ENCODE measurements around the gene C2orf80. TPM values are rescaled to one million over a fixed set of nuclear protein-coding genes. Genes with fewer than 3 reads are reported as not detected.
"Not testable (repeated sequence)": the region's sequence is repeated elsewhere in the genome, so short reads cannot be mapped to it uniquely, and the experiment has no call there.

Gene C2orf80
- total RNA-seq, 1 donor from 2014 or later, result not detected

DNA sequence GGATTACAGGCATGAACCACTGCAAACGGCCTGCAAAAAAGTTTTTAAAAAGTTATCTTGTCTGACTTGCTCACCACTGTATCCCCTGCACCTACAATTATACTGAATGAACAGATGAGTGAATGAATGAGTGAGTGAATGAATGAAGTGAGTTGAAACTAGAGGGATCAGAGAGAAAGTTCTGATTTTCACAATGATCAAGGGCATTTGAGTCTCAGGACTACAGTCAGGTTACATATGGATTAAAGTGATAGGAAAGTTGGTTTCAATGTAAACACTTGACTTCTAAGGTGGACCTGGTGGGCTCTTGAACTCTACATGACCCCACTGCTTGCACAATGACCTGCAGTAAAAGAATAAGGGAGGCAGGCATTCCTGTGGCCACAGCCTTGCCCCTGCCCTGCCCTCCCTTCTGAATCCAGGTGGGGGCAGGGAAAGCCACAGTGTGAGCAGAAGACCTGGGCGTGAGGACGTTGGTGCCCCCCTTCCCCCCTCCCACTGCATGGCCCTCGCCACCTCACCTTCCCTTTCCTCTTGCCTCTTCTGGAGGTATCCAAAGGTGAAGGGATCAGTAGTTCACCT lies 10.7 kb downstream of the C2orf80 start:
- DNase-seq (ENCODE audit: low spot score), result no peak

- DNase-seq (ENCODE audit: low spot score), result no peak
Observed at GRCh38 chr2:208175840-208176153, 14.0 kb downstream of the C2orf80 start.

DNA sequence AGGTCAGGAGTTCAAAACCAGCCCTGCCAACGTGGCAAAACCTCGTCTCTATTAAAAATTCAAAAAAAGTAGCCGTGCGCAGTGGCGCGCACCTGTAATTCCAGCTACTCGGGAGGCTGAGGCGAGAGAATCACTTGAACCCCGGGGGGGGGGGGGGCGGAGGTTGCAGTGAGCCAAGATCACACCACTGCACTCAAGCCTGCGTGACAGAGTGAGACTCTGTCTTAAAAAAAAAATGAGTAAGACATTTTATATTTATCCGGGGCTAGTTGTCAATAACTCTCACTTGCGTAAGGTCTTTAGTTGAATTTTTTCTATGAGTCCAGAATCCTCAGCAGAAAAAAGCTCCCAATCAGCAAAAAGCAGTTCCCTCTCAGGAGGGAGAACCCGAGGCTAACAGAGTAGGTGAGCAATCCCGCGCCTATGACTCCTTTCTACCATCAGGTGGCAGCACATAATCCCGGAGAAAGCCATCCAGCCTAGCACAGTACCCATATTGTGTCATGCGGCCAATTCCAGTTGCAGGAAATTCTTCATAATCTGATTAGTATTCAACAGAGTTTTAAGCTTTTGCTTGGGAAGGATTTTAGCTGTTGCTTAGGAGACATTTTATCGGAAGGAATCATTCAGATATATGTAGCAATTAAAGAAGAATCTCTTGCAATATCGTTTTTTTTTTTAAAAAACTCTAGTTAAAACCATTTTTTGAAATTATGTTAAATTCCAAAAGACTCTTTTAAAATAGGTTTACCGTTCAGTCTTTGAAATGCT lies 14.6 kb downstream of the C2orf80 start:
- peak; percentile 91 for DNase-seq (ENCODE audit: low spot score)

GRCh38 chr2:208174144-208174543 lies 15.7 kb downstream of the C2orf80 start:
- no peak for DNase-seq (ENCODE audit: low spot score)

DNA sequence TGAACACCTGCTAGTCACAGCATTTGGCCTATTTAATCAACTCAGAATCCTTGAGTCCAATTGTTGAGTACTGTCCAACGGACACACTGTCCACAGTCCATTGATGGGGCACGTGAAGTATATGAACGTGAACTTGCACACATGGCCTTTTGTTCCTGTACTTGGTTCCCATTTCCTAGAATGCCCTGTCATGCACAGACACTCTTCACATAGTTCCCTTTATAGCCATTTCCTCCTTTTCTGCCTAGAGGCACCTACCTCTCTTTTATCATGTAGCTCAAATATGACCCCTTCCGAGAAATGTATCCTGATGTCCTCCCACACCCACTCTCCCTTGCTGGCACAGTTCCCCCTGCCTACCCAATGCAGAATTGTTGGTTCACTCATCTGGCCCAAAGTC lies 17.7 kb downstream of the C2orf80 start:
- no peak for DNase-seq (ENCODE audit: low spot score)

DNA sequence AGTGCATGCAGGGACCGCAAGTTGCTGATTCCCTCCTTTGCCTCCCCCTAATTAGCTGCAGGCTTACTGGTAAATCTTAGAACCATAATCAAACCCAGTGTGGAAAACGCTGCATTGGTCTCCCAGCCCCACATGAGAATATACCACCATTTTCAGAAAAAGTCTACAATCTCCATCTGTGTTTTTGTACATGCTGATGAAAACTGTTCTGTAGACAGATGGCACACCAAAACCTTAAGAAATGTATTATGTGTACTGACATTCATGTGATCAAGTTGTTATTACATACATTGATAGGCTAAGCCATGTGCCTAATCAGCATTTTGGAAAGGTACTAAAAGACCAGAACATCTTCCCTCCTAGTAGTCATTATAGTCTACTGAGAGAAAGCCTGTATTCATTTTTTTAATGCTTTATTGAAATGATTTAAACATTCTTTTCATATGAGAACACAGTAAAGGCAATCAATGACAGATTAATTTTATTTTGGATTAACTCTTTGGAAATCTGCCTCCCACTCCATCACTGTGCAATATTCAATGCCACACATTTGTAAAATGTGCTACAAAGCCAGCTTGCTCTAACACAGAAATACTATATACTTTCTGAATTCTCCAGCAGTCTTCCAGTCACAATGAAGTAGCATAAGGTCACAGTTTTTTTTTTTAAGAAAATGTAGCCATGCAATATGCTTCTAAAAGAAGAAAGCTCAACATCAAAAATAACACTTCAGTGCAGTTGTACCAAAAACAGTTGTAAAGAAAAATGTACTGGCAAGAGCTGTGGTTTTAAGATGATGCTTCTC lies 24.7 kb downstream of the C2orf80 start:
- no peak for DNase-seq (ENCODE audit: low spot score)

GRCh38 chr2:208163489-208163888 lies 26.3 kb downstream of the C2orf80 start, which contains the start of gene CRYGA:
Gene CRYGA, minus strand, starts transcription at chr2:208163589. Its CDS starts 33 bp downstream, at chr2:208163556.
- DNase-seq (ENCODE audit: low spot score), result no peak

GRCh38 chr2:208156439-208156838 lies 33.4 kb downstream of the C2orf80 start:
- no peak for DNase-seq (ENCODE audit: low spot score)

DNA sequence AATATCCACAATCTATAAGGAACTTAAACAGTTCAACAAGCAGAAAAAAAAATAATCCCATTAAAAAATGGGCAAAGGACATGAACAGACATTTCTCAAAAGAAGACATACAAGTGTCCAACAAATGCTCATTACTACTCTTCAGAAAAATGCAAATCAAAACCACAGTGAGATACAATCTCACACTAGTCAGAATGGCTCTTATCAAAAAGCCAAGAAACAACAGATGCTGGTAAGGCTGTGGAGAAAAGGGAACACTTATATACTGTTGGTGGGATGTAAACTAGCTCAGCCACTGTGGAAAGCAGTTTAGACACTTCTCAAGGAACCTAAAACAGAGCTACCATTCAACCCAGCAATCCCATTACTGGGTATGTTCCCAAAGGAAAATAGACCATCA lies 36.7 kb downstream of the C2orf80 start:
- DNase-seq (ENCODE audit: low spot score), result no peak

- no peak for DNase-seq (ENCODE audit: low spot score)
Observed at GRCh38 chr2:208150956-208151355, 38.9 kb downstream of the C2orf80 start.

GRCh38 chr2:208150094-208150493 lies 39.7 kb downstream of the C2orf80 start:
- no peak for DNase-seq (ENCODE audit: low spot score)

DNA sequence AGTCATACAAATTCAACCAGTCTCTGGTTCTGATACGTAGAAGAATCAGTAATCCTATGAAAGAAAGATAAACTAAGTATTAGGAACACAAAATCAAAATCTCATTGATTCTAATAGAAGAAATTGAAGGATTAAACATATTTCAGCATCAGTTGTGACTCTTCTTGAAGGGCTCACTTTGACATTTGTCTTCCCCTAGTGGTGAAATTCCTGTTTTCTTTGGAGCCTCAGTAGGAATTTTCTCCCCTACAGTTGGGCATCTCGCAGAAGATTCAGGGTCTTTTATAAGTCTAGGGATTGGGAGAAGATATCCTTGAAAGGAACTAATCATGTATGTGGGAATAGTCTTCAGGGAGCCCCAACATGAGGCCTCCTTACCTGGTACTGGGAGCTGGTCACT lies 41.0 kb downstream of the C2orf80 start:
- DNase-seq (ENCODE audit: low spot score), result no peak

GRCh38 chr2:208147759-208148158 lies 42.1 kb downstream of the C2orf80 start:
- DNase-seq (ENCODE audit: low spot score), result no peak

DNA sequence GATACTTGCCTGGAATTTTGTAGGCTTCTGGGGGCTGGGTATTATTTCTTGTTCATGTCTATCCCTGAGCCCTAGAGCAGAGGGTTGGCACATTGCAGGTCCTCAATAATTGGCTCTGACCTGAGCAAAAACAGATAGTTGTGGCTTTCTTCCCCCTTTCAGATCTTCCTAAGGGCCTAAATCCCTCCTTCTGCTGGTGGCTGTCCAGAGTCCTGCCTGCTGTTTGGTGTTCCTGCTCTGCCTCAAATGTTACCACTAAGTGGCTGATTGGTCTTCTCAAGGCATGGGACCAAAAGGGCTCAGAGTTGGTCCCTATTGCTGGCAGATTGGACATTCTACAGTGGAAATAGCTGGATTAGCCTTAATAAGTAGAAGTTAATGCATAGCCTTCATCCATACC lies 42.8 kb downstream of the C2orf80 start:
- no peak for DNase-seq (ENCODE audit: low spot score)

GRCh38 chr2:208146006-208146405 lies 43.8 kb downstream of the C2orf80 start, which contains the start of gene CRYGB:
Gene CRYGB, minus strand, starts transcription at chr2:208146158. Its CDS starts 38 bp downstream, at chr2:208146120.
- DNase-seq (ENCODE audit: low spot score), result no peak

DNA sequence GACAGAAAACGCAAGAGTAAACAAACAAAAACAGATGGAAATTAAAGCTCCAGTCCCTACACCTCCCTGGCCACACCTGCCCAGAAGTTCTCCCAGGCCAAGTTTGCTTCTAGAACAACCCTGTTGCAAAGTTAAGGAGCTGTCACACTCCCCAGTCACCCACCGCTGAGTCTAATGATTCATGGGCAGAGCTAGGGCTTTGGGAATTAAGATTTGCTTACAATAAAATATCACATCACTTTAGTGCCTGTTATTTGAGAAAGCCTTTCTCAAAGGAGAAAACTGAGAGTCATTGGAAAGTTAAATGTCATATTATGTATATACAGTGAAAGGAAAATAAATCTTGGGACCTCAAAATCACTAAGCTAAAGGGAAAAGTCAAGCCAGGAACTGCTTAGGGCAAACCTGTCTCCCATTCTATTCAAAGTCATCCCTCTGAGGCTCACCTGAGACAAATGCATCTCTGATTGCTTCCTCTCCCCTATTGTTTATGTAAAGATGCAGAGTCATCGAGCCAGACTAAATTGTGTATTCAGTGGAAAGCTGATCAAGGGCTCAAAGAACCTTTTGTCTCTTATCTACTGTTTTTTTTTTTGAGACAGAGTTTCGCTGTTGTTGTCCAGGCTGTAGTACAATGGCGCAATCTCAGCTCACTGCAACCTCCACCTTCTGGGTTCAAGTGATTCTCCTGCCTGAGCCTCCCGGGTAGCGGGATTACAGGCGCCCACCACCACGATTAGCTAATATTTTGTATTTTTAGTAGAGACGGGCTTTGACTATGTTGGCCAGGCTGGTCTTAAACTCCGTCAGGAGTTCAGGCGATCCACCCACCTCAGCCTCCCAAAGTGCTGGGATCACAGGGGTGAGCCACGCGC lies 46.7 kb downstream of the C2orf80 start:
- no peak for DNase-seq (ENCODE audit: low spot score)

GRCh38 chr2:208142240-208142924 lies 47.4 kb downstream of the C2orf80 start:
- DNase-seq (ENCODE audit: low spot score), result no peak

DNA sequence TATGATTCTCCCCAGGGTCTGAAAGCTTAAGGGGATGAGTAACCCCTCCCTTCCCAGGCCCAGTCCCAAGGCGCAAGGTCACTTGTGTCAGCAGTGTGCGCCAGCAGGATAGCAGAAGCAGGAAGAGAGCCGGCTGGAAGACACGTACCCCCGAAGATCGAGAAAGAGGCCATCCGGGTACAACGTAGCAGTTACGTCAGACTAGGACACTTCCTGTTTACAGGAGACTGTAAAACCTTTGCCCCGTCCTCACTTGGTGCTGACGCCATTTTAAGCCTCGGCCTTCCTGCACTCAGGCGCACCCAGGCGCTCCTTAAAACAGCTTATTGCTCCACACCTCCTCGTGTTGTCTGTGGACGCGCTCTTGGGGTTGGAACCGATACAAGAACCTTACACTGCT lies 50.4 kb downstream of the C2orf80 start:
- DNase-seq (ENCODE audit: low spot score), result no peak

DNA sequence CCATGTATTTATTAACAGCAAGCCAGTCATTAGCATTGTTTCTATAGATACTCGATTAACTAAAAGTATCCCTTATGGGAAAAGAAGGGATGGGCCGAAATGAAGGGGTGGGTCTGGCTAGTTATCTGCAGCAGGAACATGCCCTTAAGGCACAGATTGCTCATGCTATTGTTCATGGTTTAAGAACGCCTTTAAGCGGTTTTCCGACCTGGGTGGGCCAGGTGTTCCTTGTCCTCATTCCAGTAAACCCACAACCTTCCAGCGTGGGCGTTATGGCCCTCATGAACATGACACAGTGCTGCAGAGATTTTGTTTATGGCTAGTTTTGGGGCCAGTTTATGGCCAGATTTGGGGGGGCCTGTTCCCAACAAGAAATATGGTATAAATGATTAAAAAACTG lies 51.5 kb downstream of the C2orf80 start:
- not testable (repeated sequence) for DNase-seq (ENCODE audit: low spot score)

GRCh38 chr2:208136716-208137094 lies 53.1 kb downstream of the C2orf80 start:
- DNase-seq (ENCODE audit: low spot score), result no peak

Measured in ureter (tissue), 1 donor.